ENCODE measurements around the gene EFCAB11.

The EFCAB11 gene

GRCh38 chr14:89954070-89955021 lies at the start of gene EFCAB11:
TSS of gene EFCAB11 (minus strand) at chr14:89954730. CDS start at chr14:89954660, 70 bp downstream.
- TF ChIP-seq ZNF274 (IDR thresholded peaks at IDR 0.05; ENCODE audit: low read depth, low read length), result no peak

GRCh38 chr14:90003526-90004307 lies 49.2 kb upstream of the EFCAB11 start:
- no peak for TF ChIP-seq ZNF274 (IDR thresholded peaks at IDR 0.05; ENCODE audit: low read depth, low read length)
- H3K4me3 ChIP-seq (ENCODE audit: low read length), result no peak overlapping the region

More at GRCh38 chr14:89954070-89955021, at the start of gene EFCAB11:
- peak within 1 kb of the TSS; percentile 81 for H3K4me3 ChIP-seq (ENCODE audit: low read length)

- no peak overlapping the region for H3K4me3 ChIP-seq (ENCODE audit: low read length)
- no peak for TF ChIP-seq ZNF274 (IDR thresholded peaks at IDR 0.05; ENCODE audit: low read depth, low read length)
Observed at GRCh38 chr14:90000935-90001334, 46.4 kb upstream of the EFCAB11 start.

GRCh38 chr14:89996963-89997362 lies 42.4 kb upstream of the EFCAB11 start:
- H3K4me3 ChIP-seq (ENCODE audit: low read length), result no peak overlapping the region
- no peak for TF ChIP-seq ZNF274 (IDR thresholded peaks at IDR 0.05; ENCODE audit: low read depth, low read length)

- no peak overlapping the region for H3K4me3 ChIP-seq (ENCODE audit: low read length)
- no peak for TF ChIP-seq ZNF274 (IDR thresholded peaks at IDR 0.05; ENCODE audit: low read depth, low read length)
Observed at GRCh38 chr14:89992273-89992672, 37.7 kb upstream of the EFCAB11 start.

GRCh38 chr14:89990623-89991275 lies 36.2 kb upstream of the EFCAB11 start:
- TF ChIP-seq ZNF274 (IDR thresholded peaks at IDR 0.05; ENCODE audit: low read depth, low read length), result no peak
- no peak overlapping the region for H3K4me3 ChIP-seq (ENCODE audit: low read length)

- no peak overlapping the region for H3K4me3 ChIP-seq (ENCODE audit: low read length)
- no peak for TF ChIP-seq ZNF274 (IDR thresholded peaks at IDR 0.05; ENCODE audit: low read depth, low read length)
Observed at GRCh38 chr14:89990218-89990617, 35.7 kb upstream of the EFCAB11 start.

GRCh38 chr14:89988787-89989186 lies 34.3 kb upstream of the EFCAB11 start:
- no peak overlapping the region for H3K4me3 ChIP-seq (ENCODE audit: low read length)
- no peak for TF ChIP-seq ZNF274 (IDR thresholded peaks at IDR 0.05; ENCODE audit: low read depth, low read length)

GRCh38 chr14:89987161-89987475 lies 32.6 kb upstream of the EFCAB11 start:
- no peak for TF ChIP-seq ZNF274 (IDR thresholded peaks at IDR 0.05; ENCODE audit: low read depth, low read length)
- no peak overlapping the region for H3K4me3 ChIP-seq (ENCODE audit: low read length)

GRCh38 chr14:89986462-89987160 lies 32.1 kb upstream of the EFCAB11 start:
- H3K4me3 ChIP-seq (ENCODE audit: low read length), result no peak overlapping the region
- TF ChIP-seq ZNF274 (IDR thresholded peaks at IDR 0.05; ENCODE audit: low read depth, low read length), result no peak

- H3K4me3 ChIP-seq (ENCODE audit: low read length), result no peak overlapping the region
- TF ChIP-seq ZNF274 (IDR thresholded peaks at IDR 0.05; ENCODE audit: low read depth, low read length), result no peak
Observed at GRCh38 chr14:89983375-89983774, 28.8 kb upstream of the EFCAB11 start.

- no peak for TF ChIP-seq ZNF274 (IDR thresholded peaks at IDR 0.05; ENCODE audit: low read depth, low read length)
- no peak overlapping the region for H3K4me3 ChIP-seq (ENCODE audit: low read length)
Observed at GRCh38 chr14:89978656-89979055, 24.1 kb upstream of the EFCAB11 start.

GRCh38 chr14:89977668-89978067 lies 23.1 kb upstream of the EFCAB11 start:
- H3K4me3 ChIP-seq (ENCODE audit: low read length), result no peak overlapping the region
- no peak for TF ChIP-seq ZNF274 (IDR thresholded peaks at IDR 0.05; ENCODE audit: low read depth, low read length)
